ENCODE data around the gene ARHGEF25.

The ARHGEF25 gene

GRCh38 chr12:57593187-57593586 lies 18.0 kb upstream of the ARHGEF25 start:
- no peak overlapping the region for H3K4me3 ChIP-seq (ENCODE audit: low read depth, low read length)
- TF ChIP-seq CTCF (IDR thresholded peaks at IDR 0.05; ENCODE audit: borderline replicate concordance, insufficient read depth, low read depth, low read length): no peak

- TF ChIP-seq CTCF (IDR thresholded peaks at IDR 0.05; ENCODE audit: borderline replicate concordance, insufficient read depth, low read depth, low read length): no peak
- no peak overlapping the region for H3K4me3 ChIP-seq (ENCODE audit: low read depth, low read length)
Measured at GRCh38 chr12:57600395-57600794, 10.8 kb upstream of the ARHGEF25 start.

- H3K4me3 ChIP-seq (ENCODE audit: low read depth, low read length): no peak overlapping the region
- TF ChIP-seq CTCF (IDR thresholded peaks at IDR 0.05; ENCODE audit: borderline replicate concordance, insufficient read depth, low read depth, low read length): no peak
Measured at GRCh38 chr12:57602544-57602943, 8.7 kb upstream of the ARHGEF25 start.

GRCh38 chr12:57603324-57603723 lies 7.9 kb upstream of the ARHGEF25 start:
- H3K4me3 ChIP-seq (ENCODE audit: low read depth, low read length): no peak overlapping the region
- TF ChIP-seq CTCF (IDR thresholded peaks at IDR 0.05; ENCODE audit: borderline replicate concordance, insufficient read depth, low read depth, low read length): no peak

- H3K4me3 ChIP-seq (ENCODE audit: low read depth, low read length): peak overlapping the region; percentile 70
- no peak for TF ChIP-seq CTCF (IDR thresholded peaks at IDR 0.05; ENCODE audit: borderline replicate concordance, insufficient read depth, low read depth, low read length)
Measured at GRCh38 chr12:57603815-57604453, 7.3 kb upstream of the ARHGEF25 start.

- no peak for TF ChIP-seq CTCF (IDR thresholded peaks at IDR 0.05; ENCODE audit: borderline replicate concordance, insufficient read depth, low read depth, low read length)
- H3K4me3 ChIP-seq (ENCODE audit: low read depth, low read length): peak within 1 kb of the TSS; percentile 70
Measured at GRCh38 chr12:57604454-57604991, 6.7 kb upstream of the ARHGEF25 start, which contains the start of gene DTX3. DTX3 (plus strand) TSS chr12:57604824; CDS start chr12:57606518, 1,694 bp downstream.

All from GM12875 (cell line).